Gastrocnemius medialis (tissue), 4 donors: ENCODE data around the gene AMPD1. TPM values are rescaled to one million over a fixed set of nuclear protein-coding genes. Genes with fewer than 3 reads are reported as not detected.

ENCODE experiments used
- ATAC-seq, 2 donors: fragments of 150-250 bp; one replicate each; pipeline ENCODE4 v1.9.1; 2016
- DNase-seq, 2 donors: peaks; one replicate each; pipeline ENCODE4 v3.0.0-alpha.2; 2019
- H3K27ac ChIP-seq, 4 donors: fragments of 200-600 bp; sonication (generic); 1 replicate in 1 of 4; 2 replicates in 3 of 4; pipeline ENCODE4 v1.5.1; 2016 to 2018; ENCODE audit warnings: mild to moderate bottlenecking in 2 of 4, moderate library complexity in 1 of 4
- H3K27me3 ChIP-seq, 3 donors: fragments of 200-600 bp; sonication (generic) in 2 of 3; 1 replicate in 1 of 3; 2 replicates in 2 of 3; pipeline versions ENCODE4 v1.5.1 to v1.6.0; 2016 to 2019; ENCODE audit warnings: mild to moderate bottlenecking in 1 of 3, moderate library complexity in 1 of 3
- H3K36me3 ChIP-seq, 2 donors: fragments of 200-600 bp; sonication (generic) in 1 of 2; one replicate each; pipeline ENCODE4 v1.5.1; 2017 to 2018
- H3K4me1 ChIP-seq, 2 donors: fragments of 200-600 bp; sonication (generic) in 1 of 2; one replicate each; pipeline ENCODE4 v1.5.1; 2016 to 2017; ENCODE audit warnings: mild to moderate bottlenecking in 2 of 2
- H3K4me3 ChIP-seq, 4 donors: fragments of 200-600 bp; sonication (generic) in 3 of 4; 1 replicate in 1 of 4; 2 replicates in 3 of 4; pipeline ENCODE4 v1.5.1; 2016 to 2019; ENCODE audit warnings: mild to moderate bottlenecking in 2 of 4
- H3K9me3 ChIP-seq, 3 donors: fragments of 200-600 bp; sonication (generic) in 2 of 3; 1 replicate in 1 of 3; 2 replicates in 2 of 3; pipeline ENCODE4 v1.5.1; 2016 to 2019
- POLR2A ChIP-seq, 2 donors: fragments of 450-650 bp; IDR thresholded peaks; one replicate each; pipeline ENCODE4 v1.6.1; 2017; ENCODE audit warnings: antibody characterized with exemption in 2 of 2, mild to moderate bottlenecking in 2 of 2, moderate library complexity in 2 of 2
- in situ Hi-C, 4 donors: fragments of 200-750 bp; cut with MboI; loops; one replicate each; pipeline versions ENCODE4 v1.15.0 to v1.8.0; 2017; ENCODE audit warnings: low sequenced_read_pairs in 4 of 4
- intact Hi-C: fragments of 100-400 bp; cut with DNase I; formaldehyde crosslinking; loops from one replicate; pipeline ENCODE4 v1.15.1; 2023; ENCODE audit warnings: low total_unique reads
- total RNA-seq, 4 donors: library from RNA; depleted of rRNA; stranded (reverse); fragments of >200 nt; gene quantifications; one replicate each; pipeline versions ENCODE4 v1.1.0 to v1.2.3, GENCODE V29; 2016
- TF ChIP-seq, protein P1 (sequence below), 5 experiments: fragments of 450-650 bp in 3 of 5; fragments of 200-600 bp in 2 of 5; sonication (generic) in 2 of 5; IDR thresholded peaks in 4 of 5; conservative IDR thresholded peaks in 1 of 5; 1 replicate in 4 of 5; 2 replicates in 1 of 5; pipeline ENCODE4 v1.5.1; 2016 to 2019; ENCODE audit warnings: antibody characterized with exemption in 5 of 5, mild to moderate bottlenecking in 3 of 5, moderate library complexity in 3 of 5

The AMPD1 gene
- total RNA-seq, 4 donors from 2014 or later = 43.5 to 93.4 (median 68.1) TPM

DNA sequence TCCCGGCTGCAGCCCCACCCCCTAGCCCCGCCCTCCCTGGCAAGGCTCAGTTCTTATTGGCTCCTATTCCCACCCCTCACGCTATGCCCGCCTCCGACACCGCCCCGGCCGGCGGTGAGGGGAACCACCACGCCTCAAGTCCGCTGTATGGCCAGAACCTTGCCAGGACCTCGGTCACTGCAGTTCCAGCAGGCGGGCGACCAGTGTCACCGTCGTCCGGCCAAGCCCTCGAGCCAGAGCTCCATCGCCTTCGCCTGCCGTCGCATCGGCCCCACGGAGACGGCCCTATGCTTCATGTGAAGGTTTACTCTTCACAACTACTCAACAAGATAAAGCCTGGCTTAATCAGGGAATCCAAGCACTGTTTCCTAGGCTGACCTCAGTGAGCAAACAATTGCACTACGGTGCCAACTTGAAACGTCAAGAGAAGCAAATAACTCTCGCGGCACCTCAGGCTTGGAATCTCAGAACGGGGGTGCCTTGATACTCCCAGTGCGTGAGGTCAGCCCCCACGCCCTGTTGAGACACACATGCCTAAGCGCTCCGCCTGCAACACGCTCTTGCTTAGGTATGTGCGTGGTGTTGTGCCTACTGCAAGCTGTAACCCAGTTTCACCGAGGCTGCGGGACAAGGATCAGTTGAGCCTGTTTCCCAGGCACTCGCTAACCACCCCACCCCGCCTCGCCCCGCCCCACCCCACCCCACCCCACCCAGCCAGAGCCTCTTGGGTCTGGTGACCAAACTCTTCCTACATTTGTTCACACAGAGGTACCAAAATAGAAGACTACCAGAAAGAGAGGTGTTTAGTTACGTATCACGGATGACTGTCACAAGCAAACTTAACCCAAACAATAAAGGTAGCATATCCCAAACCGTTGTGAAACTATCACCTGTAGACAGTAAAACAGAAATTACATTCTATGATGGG is 25.0 kb downstream of the AMPD1 start:
- Histone ChIP-seq H3K4me1 (peaks cover 15 to 40% of the 10 kb centered on the region in 2 donors), H3K27me3 (no peaks in the 10 kb centered on the region), H3K27ac (peak overlapping the region; percentile 89 to 100 (median 96)), H3K36me3 (peaks cover 0 to 31% of the 10 kb centered on the region in 2 donors), H3K4me3 (peak overlapping the region; percentile 65 to 93 (median 91)), H3K9me3 (no peaks in the 10 kb centered on the region)
- in situ Hi-C loops (loop anchor here in 1 of 4 donors (10.0 kb wide), 1 partner anchor 74 kb away; no protein-coding TSS in a partner anchor), intact Hi-C loops (loop anchor here (1.0 to 10.0 kb wide), 4 partner anchors 87 to 1084 kb away; partner anchors contain the start of genes AP4B1, BCAS2 and CSDE1)
- ATAC-seq (peak; percentile 74 to 78), DNase-seq (peak; percentile 95 to 97)
- TF ChIP-seq, protein P1, sequence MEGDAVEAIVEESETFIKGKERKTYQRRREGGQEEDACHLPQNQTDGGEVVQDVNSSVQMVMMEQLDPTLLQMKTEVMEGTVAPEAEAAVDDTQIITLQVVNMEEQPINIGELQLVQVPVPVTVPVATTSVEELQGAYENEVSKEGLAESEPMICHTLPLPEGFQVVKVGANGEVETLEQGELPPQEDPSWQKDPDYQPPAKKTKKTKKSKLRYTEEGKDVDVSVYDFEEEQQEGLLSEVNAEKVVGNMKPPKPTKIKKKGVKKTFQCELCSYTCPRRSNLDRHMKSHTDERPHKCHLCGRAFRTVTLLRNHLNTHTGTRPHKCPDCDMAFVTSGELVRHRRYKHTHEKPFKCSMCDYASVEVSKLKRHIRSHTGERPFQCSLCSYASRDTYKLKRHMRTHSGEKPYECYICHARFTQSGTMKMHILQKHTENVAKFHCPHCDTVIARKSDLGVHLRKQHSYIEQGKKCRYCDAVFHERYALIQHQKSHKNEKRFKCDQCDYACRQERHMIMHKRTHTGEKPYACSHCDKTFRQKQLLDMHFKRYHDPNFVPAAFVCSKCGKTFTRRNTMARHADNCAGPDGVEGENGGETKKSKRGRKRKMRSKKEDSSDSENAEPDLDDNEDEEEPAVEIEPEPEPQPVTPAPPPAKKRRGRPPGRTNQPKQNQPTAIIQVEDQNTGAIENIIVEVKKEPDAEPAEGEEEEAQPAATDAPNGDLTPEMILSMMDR (IDR thresholded peaks at IDR 0.05 in 4 of 5, conservative IDR thresholded peaks at IDR 0.05 in 1 of 5) = peak in 2 of 5 experiments; percentile 15 to 49
- TF ChIP-seq POLR2A (IDR thresholded peaks at IDR 0.05) = peak; percentile 86 to 95

DNA sequence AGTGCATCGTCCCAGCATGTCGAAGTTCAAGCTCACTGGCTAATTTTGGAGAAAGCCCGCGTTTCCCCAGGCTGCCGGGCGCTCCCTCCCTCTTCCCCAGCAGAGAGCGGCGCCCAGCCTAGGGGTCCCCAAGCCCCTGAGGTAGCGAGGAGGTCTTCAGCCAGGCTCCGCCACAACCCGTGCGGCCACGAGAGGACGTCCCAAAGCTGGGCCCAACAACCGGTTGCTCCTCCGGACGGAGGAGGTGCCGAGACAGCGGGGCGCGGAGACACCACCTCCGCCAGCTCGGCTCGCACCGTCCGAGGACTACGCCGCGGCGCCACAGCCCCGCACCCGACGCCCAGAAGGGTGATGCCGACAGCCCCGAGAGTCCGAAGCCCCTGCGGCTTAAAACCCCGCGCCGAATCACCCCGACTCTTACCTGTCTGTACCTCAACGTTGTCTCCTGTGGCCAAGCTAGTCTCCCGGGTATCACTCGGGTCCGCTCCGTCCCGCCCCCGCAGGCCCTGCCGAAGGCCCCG is 25.7 kb downstream of the AMPD1 start, which contains the start of gene DENND2C:
Gene DENND2C, minus strand, starts transcription at position 488 of the 521 bp plus-strand sequence. CDS start 44,065 bp downstream, outside the sequence.
- H3K4me1 ChIP-seq = peaks cover 15 to 38% of the 10 kb centered on the region in 2 donors
- ATAC-seq (peak; percentile 23 to 43), DNase-seq (peak in 1 of 2 donors; percentile 16)
- H3K36me3 ChIP-seq = peaks cover 0 to 24% of the 10 kb centered on the region in 2 donors
- peak within 1 kb of the TSS; percentile 89 to 100 (median 96) for H3K27ac ChIP-seq
- intact Hi-C loops = loop anchor here (1.0 to 10.0 kb wide), 6 partner anchors 87 to 1085 kb away; partner anchors contain the start of genes AP4B1, BCAS2, CSDE1 and TRIM33
- peak in 1 of 2 donors; percentile 86 for TF ChIP-seq POLR2A (IDR thresholded peaks at IDR 0.05)
- TF ChIP-seq, protein P1 (IDR thresholded peaks at IDR 0.05 in 4 of 5, conservative IDR thresholded peaks at IDR 0.05 in 1 of 5) = peak in 2 of 5 experiments; percentile 4 to 8
- peak within 1 kb of the TSS; percentile 65 to 93 (median 91) for H3K4me3 ChIP-seq
- H3K27me3 ChIP-seq = no peaks in the 10 kb centered on the region
- in situ Hi-C loops = loop anchor here in 1 of 4 donors (10.0 kb wide), 1 partner anchor 75 kb away; no protein-coding TSS in a partner anchor
- H3K9me3 ChIP-seq = no peaks in the 10 kb centered on the region

DNA sequence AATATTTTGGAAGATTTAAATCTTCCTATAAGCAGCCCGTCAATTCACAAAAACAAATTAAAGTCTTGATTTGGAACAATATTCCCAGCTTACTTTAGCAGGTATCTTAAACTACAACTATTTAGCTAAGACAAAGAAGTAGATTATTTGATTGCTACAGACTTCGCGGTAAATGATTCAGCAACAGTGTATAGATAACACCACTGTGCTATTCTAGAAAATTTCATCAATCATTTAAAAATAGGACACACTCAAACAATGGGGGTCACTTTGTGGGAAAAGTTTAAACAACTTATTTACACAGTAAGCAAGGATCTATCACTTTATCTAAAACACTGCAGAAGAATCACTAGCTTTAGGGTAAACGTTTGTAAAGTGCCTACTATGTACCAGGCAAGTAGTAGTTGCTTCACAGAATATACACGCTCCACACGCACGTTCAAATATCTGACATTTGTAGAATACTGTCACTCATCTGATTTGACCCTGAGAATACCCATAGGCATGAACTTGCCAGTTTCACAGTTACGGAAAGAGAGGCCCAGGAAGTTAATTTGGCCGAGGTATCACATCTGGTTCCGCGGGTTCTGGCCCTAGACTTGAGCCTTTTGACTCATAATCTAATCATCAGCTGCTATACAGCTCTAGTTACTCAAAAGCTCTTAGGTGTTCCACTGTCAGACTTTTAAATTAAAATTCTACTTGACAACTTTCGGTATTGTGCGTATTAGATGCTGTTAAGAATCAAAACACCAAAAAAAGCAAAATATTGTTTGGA is 26.4 kb downstream of the AMPD1 start:
- Histone ChIP-seq H3K36me3 (peaks cover 0 to 18% of the 10 kb centered on the region in 2 donors), H3K4me1 (peaks cover 15 to 37% of the 10 kb centered on the region in 2 donors), H3K4me3 (peak overlapping the region; percentile 65 to 93 (median 91)), H3K27ac (peak overlapping the region; percentile 89 to 100 (median 96)), H3K9me3 (no peaks in the 10 kb centered on the region), H3K27me3 (no peaks in the 10 kb centered on the region)
- ATAC-seq (peak in 1 of 2 donors; percentile 9), DNase-seq (peak in 1 of 2 donors; percentile 30)
- intact Hi-C loops = loop anchor here (2.0 kb wide), 2 partner anchors 158 to 322 kb away; partner anchors contain the start of gene TRIM33
- no peak for TF ChIP-seq POLR2A (IDR thresholded peaks at IDR 0.05)
- TF ChIP-seq, protein P1 (IDR thresholded peaks at IDR 0.05 in 4 of 5, conservative IDR thresholded peaks at IDR 0.05 in 1 of 5) = no peak
- in situ Hi-C loops = no loop called here

DNA sequence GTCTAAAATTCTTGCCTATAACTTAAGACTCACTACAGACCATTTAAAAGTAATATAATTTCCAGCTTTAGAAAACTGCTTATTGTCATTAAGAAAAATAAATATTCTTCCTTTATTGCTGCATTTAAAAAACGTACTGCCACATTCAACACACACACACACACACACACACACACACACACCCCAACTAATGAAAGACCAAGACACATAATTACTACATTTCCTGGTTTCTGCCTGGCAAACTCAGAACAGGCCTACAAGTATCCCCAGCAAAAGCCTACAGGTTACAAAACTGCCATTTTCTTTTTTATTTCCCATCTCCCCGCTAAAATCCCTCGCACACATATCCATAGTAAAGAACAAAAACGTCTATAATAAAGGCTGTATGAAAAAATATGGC is 27.0 kb downstream of the AMPD1 start:
- H3K9me3 ChIP-seq = no peaks in the 10 kb centered on the region
- peak overlapping the region; percentile 65 to 93 (median 91) for H3K4me3 ChIP-seq
- in situ Hi-C loops (no loop called here), intact Hi-C loops (loop anchor here (2.0 kb wide), 2 partner anchors 158 to 322 kb away; partner anchors contain the start of gene TRIM33)
- peaks cover 15 to 32% of the 10 kb centered on the region in 2 donors for H3K4me1 ChIP-seq
- peaks cover 0 to 12% of the 10 kb centered on the region in 2 donors for H3K36me3 ChIP-seq
- peak overlapping the region; percentile 89 to 100 (median 96) for H3K27ac ChIP-seq
- TF ChIP-seq POLR2A (IDR thresholded peaks at IDR 0.05) = no peak
- TF ChIP-seq, protein P1 (IDR thresholded peaks at IDR 0.05 in 4 of 5, conservative IDR thresholded peaks at IDR 0.05 in 1 of 5) = no peak
- ATAC-seq = no peak
- no peak for DNase-seq
- H3K27me3 ChIP-seq = no peaks in the 10 kb centered on the region
